GM18511 (cell line): ENCODE data around the gene PGM3.
"Not testable (repeated sequence)": the region's sequence is repeated elsewhere in the genome, so short reads cannot be mapped to it uniquely, and the experiment has no call there.

Source experiments
- ATAC-seq: cut with Tn5 transposase; IDR thresholded peaks from one replicate; pipeline ENCODE4 v1.9.1; 2021; ENCODE audit warnings: mild to moderate bottlenecking, moderate library complexity; ENCODE audit not compliant: unreplicated experiment

Gene PGM3

GRCh38 chr6:83192871-83193746 lies at the start of gene PGM3, which contains the start of gene RWDD2A:
Gene PGM3 (minus strand): TSS chr6:83193265. CDS start chr6:83191012, 2,253 bp downstream.
Gene RWDD2A (plus strand): TSS chr6:83193357. CDS start chr6:83194452, 1,095 bp downstream.
- ATAC-seq = peak; percentile 97

GRCh38 chr6:83231146-83231545 lies 38.1 kb upstream of the PGM3 start:
- no peak for ATAC-seq

- no peak for ATAC-seq
These were observed 33.5 kb upstream of the PGM3 start for GRCh38 chr6:83226517-83226916.

- peak; percentile 51 for ATAC-seq
These were observed 28.9 kb upstream of the PGM3 start for GRCh38 chr6:83221889-83222479.

- ATAC-seq = no peak
These were observed 28.2 kb upstream of the PGM3 start for GRCh38 chr6:83221276-83221675.

GRCh38 chr6:83220121-83220520 lies 27.1 kb upstream of the PGM3 start:
- no peak for ATAC-seq

- no peak for ATAC-seq
These were observed 25.6 kb upstream of the PGM3 start for GRCh38 chr6:83218646-83219045.

- ATAC-seq = no peak
These were observed 23.7 kb upstream of the PGM3 start for GRCh38 chr6:83216806-83217205.

GRCh38 chr6:83215131-83216047 lies 22.3 kb upstream of the PGM3 start:
- peak; percentile 99 for ATAC-seq

- ATAC-seq = no peak
These were observed 9.0 kb upstream of the PGM3 start for GRCh38 chr6:83202031-83202430.

- ATAC-seq = peak; percentile 23
These were observed 6.8 kb upstream of the PGM3 start for GRCh38 chr6:83199863-83200225.

GRCh38 chr6:83199173-83199862 lies 6.3 kb upstream of the PGM3 start:
- ATAC-seq = peak; percentile 78

GRCh38 chr6:83198486-83199172 lies 5.6 kb upstream of the PGM3 start:
- ATAC-seq = no peak

- peak; percentile 38 for ATAC-seq
These were observed 892 bp upstream of the PGM3 start for GRCh38 chr6:83193747-83194566.

GRCh38 chr6:83192456-83192855 lies 609 bp downstream of the PGM3 start:
- ATAC-seq = peak; percentile 0

GRCh38 chr6:83191974-83192373 lies 1.1 kb downstream of the PGM3 start:
- ATAC-seq = not testable (repeated sequence)

GRCh38 chr6:83190626-83191025 lies 2.4 kb downstream of the PGM3 start:
- ATAC-seq = no peak

- ATAC-seq = no peak
These were observed 4.6 kb downstream of the PGM3 start for GRCh38 chr6:83188501-83188900.

GRCh38 chr6:83185096-83185495 lies 8.0 kb downstream of the PGM3 start:
- ATAC-seq = no peak
